Erythroblast (primary cell): Measurements from ENCODE around the gene TCEAL7.

ENCODE experiments used
- GATA1 ChIP-seq: IDR thresholded peaks from 2 replicates; pipeline ENCODE4 v1.6.1; 2011; ENCODE audit warnings: low read depth, mild to moderate bottlenecking, control low read depth, low read length, moderate library complexity
- POLR2A ChIP-seq: IDR thresholded peaks from 2 replicates; pipeline ENCODE4 v1.6.1; 2011; ENCODE audit warnings: mild to moderate bottlenecking, low read length

DNA sequence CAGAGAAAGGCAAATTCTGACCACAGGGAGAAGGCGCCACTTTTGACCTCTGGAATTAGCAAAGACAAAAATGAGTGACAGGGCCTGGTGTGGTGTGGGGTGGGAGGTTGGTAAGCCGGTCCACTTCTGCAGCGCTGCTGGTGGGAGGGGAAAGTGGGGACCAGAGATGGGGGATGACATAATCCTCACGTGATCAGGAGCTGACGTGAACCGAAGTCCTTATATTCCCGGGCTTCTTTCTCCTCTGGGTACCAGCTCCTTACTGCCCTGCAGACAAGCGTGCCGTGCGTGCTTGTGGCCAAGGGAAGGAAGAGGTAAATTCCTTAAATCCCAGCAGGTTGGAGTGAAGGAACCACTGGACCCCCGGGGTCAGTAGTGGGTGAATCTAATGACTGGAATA, at the start of gene TCEAL7:
- no peak for TF ChIP-seq POLR2A
- no peak for TF ChIP-seq GATA1
